NB4 (cell line): Measurements from ENCODE around the gene TGDS.

Experiments
- DNase-seq: peaks from one replicate; pipeline ENCODE4 v3.0.0; 2010; ENCODE audit warnings: low read depth
- H3K4me3 ChIP-seq: one replicate; pipeline ENCODE4 v1.5.1; 2011; ENCODE audit warnings: mild to moderate bottlenecking, low read depth, low read length, moderate library complexity
- MAX ChIP-seq: IDR thresholded peaks from 2 replicates; pipeline ENCODE4 v1.6.1; 2011; ENCODE audit warnings: low read depth, low read length
- MYC ChIP-seq: IDR thresholded peaks from 2 replicates; pipeline ENCODE4 v1.6.1; 2011; ENCODE audit warnings: low read depth, low read length
- POLR2A ChIP-seq: IDR thresholded peaks from 2 replicates; pipeline ENCODE4 v1.6.1; 2011; ENCODE audit warnings: mild to moderate bottlenecking; ENCODE audit not compliant: insufficient read length; ENCODE audit errors: extremely low read depth
- TF ChIP-seq, protein P1 (sequence below): IDR thresholded peaks from one replicate; pipeline ENCODE4 v1.5.1; 2012; ENCODE audit warnings: low read depth, low read length

Gene TGDS

GRCh38 chr13:94613051-94613450, 17.1 kb upstream of the TGDS start:
- TF ChIP-seq MYC = no peak
- TF ChIP-seq, protein P1, sequence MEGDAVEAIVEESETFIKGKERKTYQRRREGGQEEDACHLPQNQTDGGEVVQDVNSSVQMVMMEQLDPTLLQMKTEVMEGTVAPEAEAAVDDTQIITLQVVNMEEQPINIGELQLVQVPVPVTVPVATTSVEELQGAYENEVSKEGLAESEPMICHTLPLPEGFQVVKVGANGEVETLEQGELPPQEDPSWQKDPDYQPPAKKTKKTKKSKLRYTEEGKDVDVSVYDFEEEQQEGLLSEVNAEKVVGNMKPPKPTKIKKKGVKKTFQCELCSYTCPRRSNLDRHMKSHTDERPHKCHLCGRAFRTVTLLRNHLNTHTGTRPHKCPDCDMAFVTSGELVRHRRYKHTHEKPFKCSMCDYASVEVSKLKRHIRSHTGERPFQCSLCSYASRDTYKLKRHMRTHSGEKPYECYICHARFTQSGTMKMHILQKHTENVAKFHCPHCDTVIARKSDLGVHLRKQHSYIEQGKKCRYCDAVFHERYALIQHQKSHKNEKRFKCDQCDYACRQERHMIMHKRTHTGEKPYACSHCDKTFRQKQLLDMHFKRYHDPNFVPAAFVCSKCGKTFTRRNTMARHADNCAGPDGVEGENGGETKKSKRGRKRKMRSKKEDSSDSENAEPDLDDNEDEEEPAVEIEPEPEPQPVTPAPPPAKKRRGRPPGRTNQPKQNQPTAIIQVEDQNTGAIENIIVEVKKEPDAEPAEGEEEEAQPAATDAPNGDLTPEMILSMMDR = no peak
- TF ChIP-seq MAX = no peak
- no peak for TF ChIP-seq POLR2A
- no peak for DNase-seq
- no peak overlapping the region for H3K4me3 ChIP-seq

DNA sequence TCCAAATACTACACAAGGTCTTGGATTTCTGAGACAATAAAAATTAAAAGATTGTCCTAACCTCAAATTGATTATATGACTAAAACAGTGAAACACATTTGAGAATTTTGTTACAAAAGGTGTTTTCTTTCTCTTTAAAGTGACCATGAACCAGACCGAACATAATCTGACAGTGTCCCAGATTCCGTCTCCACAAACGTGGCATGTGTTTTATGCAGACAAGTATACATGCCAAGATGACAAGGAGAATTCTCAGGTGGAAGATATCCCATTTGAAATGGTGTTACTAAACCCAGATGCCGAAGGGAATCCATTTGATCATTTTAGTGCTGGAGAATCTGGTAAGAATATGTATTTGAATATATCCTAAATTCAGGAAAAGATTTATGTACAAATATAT, 16.1 kb upstream of the TGDS start:
- H3K4me3 ChIP-seq = no peak overlapping the region
- DNase-seq = no peak
- no peak for TF ChIP-seq MAX
- no peak for TF ChIP-seq MYC
- TF ChIP-seq POLR2A = no peak
- TF ChIP-seq, protein P1 = no peak

DNA sequence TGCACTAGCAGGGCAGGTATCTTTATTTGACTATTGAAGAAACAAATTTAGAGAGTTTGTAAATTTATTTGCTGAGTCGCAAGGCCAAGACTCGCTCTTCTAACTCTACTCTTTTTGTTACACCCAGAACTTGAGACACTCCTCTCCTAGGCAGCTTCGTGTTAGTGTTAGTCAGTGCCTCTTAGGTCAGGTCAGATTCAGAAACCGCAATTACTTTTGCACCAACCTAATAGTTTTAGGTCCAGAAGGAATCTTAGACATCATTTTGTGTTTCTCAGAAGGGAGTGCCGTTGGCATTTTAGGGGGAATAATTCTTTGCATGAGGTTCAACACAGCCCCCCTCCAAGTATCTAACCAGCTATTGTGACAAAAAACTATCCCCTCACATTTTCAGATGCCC, 14.5 kb upstream of the TGDS start:
- no peak overlapping the region for H3K4me3 ChIP-seq
- no peak for DNase-seq
- TF ChIP-seq POLR2A (no peak), MYC (no peak), MAX (no peak)
- TF ChIP-seq, protein P1 = no peak

- no peak overlapping the region for H3K4me3 ChIP-seq
- DNase-seq = no peak
- TF ChIP-seq MAX = no peak
- TF ChIP-seq MYC = no peak
- no peak for TF ChIP-seq POLR2A
- TF ChIP-seq, protein P1 = no peak
These were observed 13.2 kb upstream of the TGDS start for GRCh38 chr13:94609196-94609595.

- no peak overlapping the region for H3K4me3 ChIP-seq
- TF ChIP-seq, protein P1 = no peak
- TF ChIP-seq MYC (no peak), MAX (no peak), POLR2A (no peak)
- no peak for DNase-seq
These were observed 12.6 kb upstream of the TGDS start for GRCh38 chr13:94608586-94608985.

DNA sequence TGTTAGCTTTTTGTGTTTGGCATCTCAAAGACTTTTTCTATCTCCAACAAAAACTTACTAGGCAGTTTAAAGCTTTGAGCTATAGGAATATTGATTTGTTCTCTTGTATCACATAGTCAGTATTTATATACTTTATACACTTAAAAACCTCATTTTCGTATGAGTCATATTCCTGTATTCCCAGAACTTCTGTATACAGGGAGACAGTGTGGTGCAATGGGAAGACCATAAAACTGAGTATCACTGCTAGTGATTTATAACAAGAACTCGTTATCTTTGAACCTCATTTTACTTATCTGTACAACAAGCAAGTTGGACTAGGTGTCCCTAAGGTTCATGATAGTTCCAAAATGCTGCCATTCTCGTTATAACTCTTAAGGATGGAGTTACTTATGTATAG, 12.0 kb upstream of the TGDS start:
- DNase-seq = no peak
- TF ChIP-seq MAX (no peak), MYC (no peak), POLR2A (no peak)
- TF ChIP-seq, protein P1 = no peak
- H3K4me3 ChIP-seq = no peak overlapping the region
